ENCODE results near the gene MRTFA.

DNA sequence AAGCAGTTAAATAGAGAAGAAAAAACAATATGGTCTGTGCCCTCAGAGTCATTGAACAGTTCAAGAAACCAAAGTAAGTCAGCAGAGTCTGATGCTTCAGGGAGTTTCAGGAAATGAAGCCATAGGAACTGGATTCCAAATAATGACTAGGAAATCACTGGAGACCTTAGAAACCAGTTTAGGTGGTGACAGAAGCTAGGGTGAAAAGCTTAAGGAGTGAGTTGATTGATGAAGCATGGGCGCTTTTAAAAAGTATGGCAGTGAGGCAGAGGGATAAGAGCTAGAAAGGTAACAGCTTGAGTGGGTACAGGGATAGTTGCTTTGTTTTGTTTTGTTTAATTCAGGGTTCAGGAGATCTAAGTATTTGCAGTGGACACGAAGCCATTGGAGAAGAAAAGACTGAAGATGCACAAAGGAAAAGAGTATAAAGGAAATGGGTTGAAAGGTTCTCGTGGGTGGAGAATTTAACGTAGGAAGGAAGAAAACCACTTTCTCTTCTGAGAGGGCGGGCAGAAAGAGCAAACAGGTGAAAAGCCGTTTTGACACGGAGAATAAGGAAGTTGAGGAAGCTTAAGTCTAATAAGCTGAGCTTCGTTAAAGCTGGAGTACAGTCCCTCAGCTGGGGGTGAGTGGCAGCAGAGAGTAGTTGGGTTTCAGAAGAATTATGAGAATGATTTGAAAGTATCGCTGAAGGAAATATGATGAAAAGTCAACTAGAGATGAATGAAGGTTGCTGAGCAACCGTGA lies 251.3 kb downstream of the MRTFA start:
- TF ChIP-seq, protein P1, sequence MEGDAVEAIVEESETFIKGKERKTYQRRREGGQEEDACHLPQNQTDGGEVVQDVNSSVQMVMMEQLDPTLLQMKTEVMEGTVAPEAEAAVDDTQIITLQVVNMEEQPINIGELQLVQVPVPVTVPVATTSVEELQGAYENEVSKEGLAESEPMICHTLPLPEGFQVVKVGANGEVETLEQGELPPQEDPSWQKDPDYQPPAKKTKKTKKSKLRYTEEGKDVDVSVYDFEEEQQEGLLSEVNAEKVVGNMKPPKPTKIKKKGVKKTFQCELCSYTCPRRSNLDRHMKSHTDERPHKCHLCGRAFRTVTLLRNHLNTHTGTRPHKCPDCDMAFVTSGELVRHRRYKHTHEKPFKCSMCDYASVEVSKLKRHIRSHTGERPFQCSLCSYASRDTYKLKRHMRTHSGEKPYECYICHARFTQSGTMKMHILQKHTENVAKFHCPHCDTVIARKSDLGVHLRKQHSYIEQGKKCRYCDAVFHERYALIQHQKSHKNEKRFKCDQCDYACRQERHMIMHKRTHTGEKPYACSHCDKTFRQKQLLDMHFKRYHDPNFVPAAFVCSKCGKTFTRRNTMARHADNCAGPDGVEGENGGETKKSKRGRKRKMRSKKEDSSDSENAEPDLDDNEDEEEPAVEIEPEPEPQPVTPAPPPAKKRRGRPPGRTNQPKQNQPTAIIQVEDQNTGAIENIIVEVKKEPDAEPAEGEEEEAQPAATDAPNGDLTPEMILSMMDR (IDR thresholded peaks at IDR 0.05), result no peak
- TF ChIP-seq EP300 (IDR thresholded peaks at IDR 0.05), result no peak
